SK-N-SH (cell line): ENCODE results near the gene TUBB3.
A peak's percentile ranks its signal among the peaks of the same experiment; 100 is the strongest.

ENCODE experiments used
- RFX5 ChIP-seq: IDR thresholded peaks from 2 replicates; pipeline ENCODE4 v1.6.1; 2012; ENCODE audit warnings: mild to moderate bottlenecking, improper control_type of control experiment, low read length
- TF ChIP-seq, protein P1 (sequence below): fragments of 200-600 bp; sonication (generic); IDR thresholded peaks from 2 replicates; pipeline ENCODE4 v1.6.1; 2017; ENCODE audit warnings: antibody characterized with exemption, mild to moderate bottlenecking, moderate library complexity
- TF ChIP-seq, protein P2 (sequence below): fragments of 150-350 bp; IDR thresholded peaks from 2 replicates; pipeline ENCODE4 v1.6.1; 2017; ENCODE audit warnings: antibody characterized with exemption, low read length, low read depth, borderline replicate concordance

DNA sequence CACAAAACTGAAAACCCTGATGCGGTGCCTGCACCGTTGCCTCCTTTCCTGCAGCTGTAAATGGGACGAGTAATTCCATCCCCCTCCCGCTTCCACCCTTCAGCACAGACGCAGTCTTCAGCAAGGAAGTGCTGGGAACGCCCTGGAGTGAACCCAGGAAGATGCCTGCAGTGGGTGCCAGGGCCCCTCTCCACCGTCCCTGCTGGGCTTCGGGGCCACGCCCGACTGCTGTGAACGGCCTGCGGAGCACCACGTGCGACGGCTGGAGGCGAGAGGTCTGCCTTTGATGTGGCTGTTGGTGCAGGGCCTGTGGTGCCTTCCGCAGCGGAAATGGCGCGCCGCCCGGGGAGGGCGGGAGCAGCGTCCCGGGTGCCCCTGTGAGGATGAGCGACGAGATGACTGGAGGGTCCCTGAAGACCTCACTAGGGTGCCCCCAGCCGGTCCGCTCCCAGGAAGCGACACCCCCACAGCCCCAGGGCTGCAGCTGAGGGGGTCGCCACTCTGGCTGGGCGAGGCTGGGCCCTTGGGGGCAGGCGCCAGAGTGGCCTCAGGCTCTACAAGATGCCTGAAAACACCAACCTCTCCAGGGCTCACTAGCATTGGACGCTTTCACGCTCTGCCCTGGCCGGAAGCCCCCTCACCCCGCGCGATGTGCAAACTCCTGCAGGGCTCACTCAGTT is 5.2 kb upstream of the TUBB3 start:
- TF ChIP-seq, protein P1, sequence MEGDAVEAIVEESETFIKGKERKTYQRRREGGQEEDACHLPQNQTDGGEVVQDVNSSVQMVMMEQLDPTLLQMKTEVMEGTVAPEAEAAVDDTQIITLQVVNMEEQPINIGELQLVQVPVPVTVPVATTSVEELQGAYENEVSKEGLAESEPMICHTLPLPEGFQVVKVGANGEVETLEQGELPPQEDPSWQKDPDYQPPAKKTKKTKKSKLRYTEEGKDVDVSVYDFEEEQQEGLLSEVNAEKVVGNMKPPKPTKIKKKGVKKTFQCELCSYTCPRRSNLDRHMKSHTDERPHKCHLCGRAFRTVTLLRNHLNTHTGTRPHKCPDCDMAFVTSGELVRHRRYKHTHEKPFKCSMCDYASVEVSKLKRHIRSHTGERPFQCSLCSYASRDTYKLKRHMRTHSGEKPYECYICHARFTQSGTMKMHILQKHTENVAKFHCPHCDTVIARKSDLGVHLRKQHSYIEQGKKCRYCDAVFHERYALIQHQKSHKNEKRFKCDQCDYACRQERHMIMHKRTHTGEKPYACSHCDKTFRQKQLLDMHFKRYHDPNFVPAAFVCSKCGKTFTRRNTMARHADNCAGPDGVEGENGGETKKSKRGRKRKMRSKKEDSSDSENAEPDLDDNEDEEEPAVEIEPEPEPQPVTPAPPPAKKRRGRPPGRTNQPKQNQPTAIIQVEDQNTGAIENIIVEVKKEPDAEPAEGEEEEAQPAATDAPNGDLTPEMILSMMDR: no peak
- TF ChIP-seq, protein P2, sequence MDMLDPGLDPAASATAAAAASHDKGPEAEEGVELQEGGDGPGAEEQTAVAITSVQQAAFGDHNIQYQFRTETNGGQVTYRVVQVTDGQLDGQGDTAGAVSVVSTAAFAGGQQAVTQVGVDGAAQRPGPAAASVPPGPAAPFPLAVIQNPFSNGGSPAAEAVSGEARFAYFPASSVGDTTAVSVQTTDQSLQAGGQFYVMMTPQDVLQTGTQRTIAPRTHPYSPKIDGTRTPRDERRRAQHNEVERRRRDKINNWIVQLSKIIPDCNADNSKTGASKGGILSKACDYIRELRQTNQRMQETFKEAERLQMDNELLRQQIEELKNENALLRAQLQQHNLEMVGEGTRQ: no peak
- TF ChIP-seq RFX5: 0 out of 2 replicates have a peak, but pooled peaks have one; percentile 30
